Measurements from ENCODE around the gene FIGNL2.

Gene FIGNL2

DNA sequence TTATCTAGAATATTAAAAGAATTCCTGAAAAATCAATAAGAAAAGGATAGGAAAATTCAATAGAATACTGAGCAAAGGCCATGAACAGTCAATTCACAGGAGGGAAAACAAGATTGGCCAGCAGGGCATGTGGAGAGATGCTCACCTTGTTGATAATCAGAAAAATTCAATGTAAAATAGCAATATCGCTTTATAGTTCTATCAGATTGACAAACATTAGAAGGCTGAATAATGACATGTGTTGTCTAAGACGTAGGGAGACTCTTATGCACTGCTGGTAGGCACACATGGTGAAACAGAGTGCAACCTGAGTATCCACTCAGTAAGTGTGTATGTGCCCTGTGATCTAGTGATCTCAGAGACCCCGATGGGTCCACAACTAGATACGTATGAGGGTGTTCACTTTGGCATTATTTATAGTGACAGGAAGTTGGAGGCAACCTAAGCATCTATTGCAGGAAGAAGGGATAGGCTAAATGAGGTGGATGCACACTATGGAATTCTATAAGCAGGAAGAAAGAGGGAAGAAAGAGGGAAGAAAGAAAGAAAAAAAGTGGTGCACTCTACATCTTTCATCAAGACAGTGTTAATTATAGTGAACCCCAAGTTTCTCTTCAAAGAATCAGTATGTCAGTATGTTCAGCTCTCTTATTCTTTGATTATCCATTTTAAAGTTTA is 35.6 kb upstream of the FIGNL2 start:
- DNase-seq (ENCODE audit: low read depth, low spot score): no peak
- Histone ChIP-seq H3K27ac (no peak overlapping the region), H3K36me3 (ENCODE audit: insufficient read depth, low read length) (no peaks in the 10 kb centered on the region), H3K9me3 (ENCODE audit: low read depth, low read length) (no peaks in the 10 kb centered on the region), H3K9ac (ENCODE audit: insufficient read length) (no peak overlapping the region), H3K4me3 (no peak overlapping the region)
- TF ChIP-seq POLR2AphosphoS5 (IDR thresholded peaks at IDR 0.05; ENCODE audit: borderline replicate concordance, low read depth, low read length) (no peak), FOXP2 (optimal IDR thresholded peaks at IDR 0.05; ENCODE audit: control extremely low read depth, extremely low read length, insufficient read depth) (no peak), EZH2 (IDR thresholded peaks at IDR 0.05) (no peak)

DNA sequence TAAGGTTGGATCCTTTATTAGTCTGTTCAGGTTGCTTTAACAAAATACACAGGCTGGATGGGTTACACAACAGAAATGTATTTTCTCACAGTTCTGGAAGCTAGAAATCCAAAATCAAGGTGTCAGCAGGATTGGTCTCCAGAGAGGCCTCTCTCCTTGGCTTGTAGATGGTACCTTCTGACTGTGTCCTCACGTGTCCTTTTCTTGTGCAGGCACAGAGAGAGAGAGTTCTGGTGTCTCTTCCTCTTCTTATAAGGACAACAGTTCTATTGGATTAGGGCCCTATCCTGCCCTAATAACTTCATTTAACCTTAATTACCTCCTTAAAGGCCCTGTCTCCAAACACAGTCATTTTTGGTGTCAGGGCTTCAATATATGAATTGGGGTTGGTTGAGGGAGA is 34.8 kb upstream of the FIGNL2 start:
- H3K9me3 ChIP-seq (ENCODE audit: low read depth, low read length): no peaks in the 10 kb centered on the region
- H3K36me3 ChIP-seq (ENCODE audit: insufficient read depth, low read length): no peaks in the 10 kb centered on the region
- H3K27ac ChIP-seq: no peak overlapping the region; the same call in 1 of the 2 replicates
- TF ChIP-seq EZH2 (IDR thresholded peaks at IDR 0.05) (no peak), FOXP2 (optimal IDR thresholded peaks at IDR 0.05; ENCODE audit: control extremely low read depth, extremely low read length, insufficient read depth) (no peak), POLR2AphosphoS5 (IDR thresholded peaks at IDR 0.05; ENCODE audit: borderline replicate concordance, low read depth, low read length) (no peak)
- no peak overlapping the region for H3K4me3 ChIP-seq
- no peak overlapping the region for H3K9ac ChIP-seq (ENCODE audit: insufficient read length)
- no peak for DNase-seq (ENCODE audit: low read depth, low spot score)

DNA sequence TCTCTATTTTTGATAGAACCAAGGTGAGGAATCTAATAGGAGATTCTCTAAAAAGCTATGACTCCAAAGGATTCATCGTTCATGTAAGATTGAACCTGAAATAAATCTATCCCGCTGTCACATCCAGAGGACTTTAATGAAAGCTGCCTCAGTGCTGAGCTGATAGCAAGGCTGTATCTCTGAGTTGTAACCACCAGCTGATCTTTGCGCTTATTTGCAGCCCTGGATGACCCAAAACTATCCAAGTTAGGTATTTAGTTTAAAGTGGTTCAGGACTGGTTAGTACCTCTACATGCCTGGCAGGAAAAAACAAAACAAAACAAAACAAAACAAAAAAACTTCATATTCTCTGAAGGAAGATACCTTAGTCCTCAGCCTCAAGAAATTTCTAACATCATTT is 30.6 kb upstream of the FIGNL2 start:
- TF ChIP-seq FOXP2 (optimal IDR thresholded peaks at IDR 0.05; ENCODE audit: control extremely low read depth, extremely low read length, insufficient read depth) (no peak), POLR2AphosphoS5 (IDR thresholded peaks at IDR 0.05; ENCODE audit: borderline replicate concordance, low read depth, low read length) (no peak), EZH2 (IDR thresholded peaks at IDR 0.05) (no peak)

DNA sequence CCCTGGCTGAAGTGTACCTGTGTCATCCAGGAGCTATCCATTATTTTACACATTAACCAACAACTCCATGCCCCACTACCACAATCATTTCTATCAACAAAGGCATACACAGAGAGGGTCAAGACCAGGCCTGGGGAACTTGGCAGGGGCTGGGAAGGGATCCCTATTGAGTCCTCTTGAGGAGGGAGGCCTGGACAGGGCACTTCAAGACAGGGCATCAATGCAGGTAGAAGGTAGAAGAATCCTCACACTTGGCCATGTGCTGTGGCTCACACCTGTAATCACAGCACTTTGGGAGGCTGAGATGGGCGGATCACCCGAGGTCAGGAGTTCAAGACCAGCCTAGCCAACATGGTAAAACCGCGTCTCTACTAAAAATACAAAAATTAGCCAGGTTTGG is 26.0 kb upstream of the FIGNL2 start:
- H3K36me3 ChIP-seq (ENCODE audit: insufficient read depth, low read length): no peaks in the 10 kb centered on the region
- no peak for DNase-seq (ENCODE audit: low read depth, low spot score)
- H3K27ac ChIP-seq: no peak overlapping the region
- H3K9me3 ChIP-seq (ENCODE audit: low read depth, low read length): no peaks in the 10 kb centered on the region
- no peak overlapping the region for H3K4me3 ChIP-seq
- H3K9ac ChIP-seq (ENCODE audit: insufficient read length): no peak overlapping the region
- no peak for TF ChIP-seq FOXP2 (optimal IDR thresholded peaks at IDR 0.05; ENCODE audit: control extremely low read depth, extremely low read length, insufficient read depth)
- TF ChIP-seq EZH2 (IDR thresholded peaks at IDR 0.05): no peak
- TF ChIP-seq POLR2AphosphoS5 (IDR thresholded peaks at IDR 0.05; ENCODE audit: borderline replicate concordance, low read depth, low read length): no peak

More for the DNA sequence above, 30.6 kb upstream of the FIGNL2 start:
- DNase-seq (ENCODE audit: low read depth, low spot score): no peak
- H3K4me3 ChIP-seq: no peak overlapping the region
- H3K9ac ChIP-seq (ENCODE audit: insufficient read length): no peak overlapping the region
- no peak overlapping the region for H3K27ac ChIP-seq
- no peaks in the 10 kb centered on the region for H3K9me3 ChIP-seq (ENCODE audit: low read depth, low read length)
- H3K36me3 ChIP-seq (ENCODE audit: insufficient read depth, low read length): no peaks in the 10 kb centered on the region

DNA sequence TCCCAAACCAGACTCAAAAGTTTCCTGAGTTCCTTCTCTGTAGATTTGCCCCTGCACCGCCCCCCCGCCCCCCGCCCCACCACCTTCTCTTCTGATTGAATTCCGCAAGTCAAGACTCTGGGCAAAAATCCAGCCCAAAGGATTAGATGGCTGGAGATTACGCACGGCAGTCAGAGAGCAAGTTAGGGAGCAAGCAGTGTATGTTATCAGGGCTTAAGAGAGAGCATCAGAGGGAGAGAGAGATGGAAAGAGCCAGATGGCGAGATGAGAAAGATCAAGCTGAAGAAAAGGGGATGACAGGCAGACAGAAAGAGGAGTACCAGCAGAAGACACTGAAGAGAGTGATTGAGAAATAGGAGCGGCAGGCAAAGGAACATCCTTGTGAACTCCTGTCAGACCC is 25.5 kb upstream of the FIGNL2 start:
- TF ChIP-seq POLR2AphosphoS5 (IDR thresholded peaks at IDR 0.05; ENCODE audit: borderline replicate concordance, low read depth, low read length) (no peak), FOXP2 (optimal IDR thresholded peaks at IDR 0.05; ENCODE audit: control extremely low read depth, extremely low read length, insufficient read depth) (no peak)
- Histone ChIP-seq H3K27ac (no peak overlapping the region), H3K36me3 (ENCODE audit: insufficient read depth, low read length) (no peaks in the 10 kb centered on the region), H3K9ac (ENCODE audit: insufficient read length) (no peak overlapping the region), H3K9me3 (ENCODE audit: low read depth, low read length) (no peaks in the 10 kb centered on the region), H3K4me3 (no peak overlapping the region)
- DNase-seq (ENCODE audit: low read depth, low spot score): no peak

DNA sequence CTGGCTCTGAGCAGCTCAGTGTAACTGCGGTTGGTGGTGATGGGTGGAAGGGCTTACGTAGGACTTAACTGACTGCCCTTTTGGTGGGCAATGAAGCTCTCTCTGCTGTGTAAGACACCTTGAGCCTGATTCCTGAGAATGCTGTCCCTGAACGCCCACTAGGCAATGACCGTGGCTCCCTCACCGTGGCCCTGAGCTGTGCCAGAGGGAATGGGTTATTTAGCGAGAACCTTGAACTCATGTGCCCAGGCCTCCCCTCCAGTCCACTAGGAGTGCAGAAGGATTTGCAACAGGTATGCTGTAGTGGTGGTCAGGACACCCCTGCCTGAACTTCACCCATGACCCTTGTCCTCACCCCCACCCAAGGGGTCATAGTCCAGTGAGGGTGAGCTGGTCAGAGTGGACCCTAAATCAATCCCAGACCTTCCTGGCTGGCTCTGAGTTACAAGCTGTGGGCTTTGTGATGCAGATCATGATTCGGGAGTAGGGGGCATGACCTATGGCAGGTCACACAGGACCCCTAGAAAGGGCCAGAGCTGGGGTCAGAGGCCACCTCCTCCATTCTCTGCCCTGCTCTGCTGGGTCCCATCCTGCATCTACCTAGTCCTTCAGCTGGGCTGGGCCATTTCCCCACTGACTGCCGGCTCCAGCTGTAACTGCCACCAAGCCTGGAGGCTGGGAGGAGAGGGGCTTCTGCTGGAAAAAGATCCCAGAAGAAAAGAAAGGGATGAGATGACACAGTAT is 24.9 kb upstream of the FIGNL2 start:
- H3K9me3 ChIP-seq (ENCODE audit: low read depth, low read length): no peaks in the 10 kb centered on the region
- no peak overlapping the region for H3K9ac ChIP-seq (ENCODE audit: insufficient read length)
- H3K36me3 ChIP-seq (ENCODE audit: insufficient read depth, low read length): no peaks in the 10 kb centered on the region
- no peak for TF ChIP-seq EZH2 (IDR thresholded peaks at IDR 0.05)
- no peak for TF ChIP-seq POLR2AphosphoS5 (IDR thresholded peaks at IDR 0.05; ENCODE audit: borderline replicate concordance, low read depth, low read length)
- no peak for TF ChIP-seq FOXP2 (optimal IDR thresholded peaks at IDR 0.05; ENCODE audit: control extremely low read depth, extremely low read length, insufficient read depth)
- DNase-seq (ENCODE audit: low read depth, low spot score): no peak
- H3K4me3 ChIP-seq: no peak overlapping the region
- no peak overlapping the region for H3K27ac ChIP-seq

DNA sequence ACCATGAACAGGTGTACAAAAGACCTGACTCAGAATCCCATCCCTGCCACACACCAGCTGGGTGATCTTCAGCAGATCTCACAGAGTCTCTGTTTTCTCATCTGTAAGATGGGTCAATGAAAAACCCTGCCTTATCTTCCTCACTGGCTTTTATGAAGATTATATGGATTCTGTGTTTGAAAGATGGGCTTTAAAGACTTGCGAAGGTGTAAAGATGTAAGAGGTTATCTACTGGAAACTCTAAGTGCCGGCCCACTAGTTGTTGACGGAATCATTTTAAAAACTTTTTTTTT is 24.1 kb upstream of the FIGNL2 start:
- H3K9me3 ChIP-seq (ENCODE audit: low read depth, low read length): no peaks in the 10 kb centered on the region
- no peak overlapping the region for H3K4me3 ChIP-seq
- no peak overlapping the region for H3K9ac ChIP-seq (ENCODE audit: insufficient read length)
- no peak for DNase-seq (ENCODE audit: low read depth, low spot score)
- TF ChIP-seq POLR2AphosphoS5 (IDR thresholded peaks at IDR 0.05; ENCODE audit: borderline replicate concordance, low read depth, low read length) (no peak), EZH2 (IDR thresholded peaks at IDR 0.05) (no peak), FOXP2 (optimal IDR thresholded peaks at IDR 0.05; ENCODE audit: control extremely low read depth, extremely low read length, insufficient read depth) (no peak)
- no peaks in the 10 kb centered on the region for H3K36me3 ChIP-seq (ENCODE audit: insufficient read depth, low read length)
- no peak overlapping the region for H3K27ac ChIP-seq

DNA sequence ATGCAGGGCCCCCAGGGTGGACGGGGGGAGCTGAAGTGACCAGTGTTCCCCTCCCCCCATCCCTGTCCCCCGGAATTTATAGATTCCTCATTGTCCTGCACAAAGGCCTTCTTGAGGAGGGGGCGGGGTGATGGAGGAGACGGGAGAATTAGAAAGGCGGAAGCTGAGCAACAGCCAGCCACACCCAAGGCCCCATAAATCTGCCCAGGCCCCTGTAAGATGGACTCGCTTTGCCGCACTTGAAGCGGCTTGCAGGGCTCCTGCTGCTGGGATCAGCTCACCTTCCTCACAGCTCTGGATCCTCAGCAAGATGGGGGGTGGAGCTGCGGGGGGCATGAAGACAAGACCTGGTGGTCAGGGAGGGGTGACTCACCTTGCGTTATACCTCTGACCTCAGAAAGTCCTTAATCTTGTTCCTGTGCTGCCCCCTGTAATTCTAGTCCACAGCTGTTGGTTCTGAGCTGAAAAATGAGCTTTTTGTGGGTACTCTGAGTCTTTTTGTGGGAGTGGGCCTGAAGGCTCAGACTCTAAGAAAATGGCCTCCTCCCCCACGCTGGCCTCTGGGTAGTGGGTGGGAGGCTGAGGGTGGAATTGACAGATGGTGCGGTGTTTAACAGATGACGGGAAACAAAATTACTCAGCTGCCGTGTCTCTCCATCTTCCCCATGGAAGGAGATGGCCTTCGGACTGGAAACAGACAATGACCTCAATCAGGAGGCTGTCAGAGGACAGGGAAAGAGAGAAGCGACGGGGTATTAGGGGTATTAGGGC is 23.6 kb upstream of the FIGNL2 start:
- no peak overlapping the region for H3K27ac ChIP-seq
- no peak for DNase-seq (ENCODE audit: low read depth, low spot score)
- H3K4me3 ChIP-seq: no peak overlapping the region
- H3K9ac ChIP-seq (ENCODE audit: insufficient read length): no peak overlapping the region
- TF ChIP-seq FOXP2 (optimal IDR thresholded peaks at IDR 0.05; ENCODE audit: control extremely low read depth, extremely low read length, insufficient read depth) (no peak), POLR2AphosphoS5 (IDR thresholded peaks at IDR 0.05; ENCODE audit: borderline replicate concordance, low read depth, low read length) (no peak), EZH2 (IDR thresholded peaks at IDR 0.05) (no peak)
- no peaks in the 10 kb centered on the region for H3K9me3 ChIP-seq (ENCODE audit: low read depth, low read length)
- no peaks in the 10 kb centered on the region for H3K36me3 ChIP-seq (ENCODE audit: insufficient read depth, low read length)

All from SK-N-MC (cell line).